Memory B cell (primary cell): Measurements from ENCODE around the gene LTB4R.
"Not testable (repeated sequence)": the region's sequence is repeated elsewhere in the genome, so short reads cannot be mapped to it uniquely, and the experiment has no call there.

Experiments used
- ATAC-seq: fragments of 150-1000 bp; cut with Tn5 transposase; 2 replicates; pipeline ENCODE4 v1.10.0; 2021; ENCODE audit warnings: low read depth, mild to moderate bottlenecking, moderate library complexity
- DNase-seq, 2 donors: peaks; one replicate each; pipeline ENCODE4 v3.0.0; 2022; ENCODE audit warnings: low spot score in 2 of 2
- H3K27ac Mint-ChIP-seq: one replicate; pipeline ENCODE4 v1.8.0; 2022; ENCODE audit warnings: mild to moderate bottlenecking, moderate library complexity, mixed read lengths
- H3K27me3 Mint-ChIP-seq: one replicate; pipeline ENCODE4 v1.8.0; 2022; ENCODE audit warnings: mixed read lengths
- H3K36me3 Mint-ChIP-seq: one replicate; pipeline ENCODE4 v1.8.0; 2022; ENCODE audit warnings: mild to moderate bottlenecking, mixed read lengths
- H3K4me1 Mint-ChIP-seq: one replicate; pipeline ENCODE4 v1.8.0; 2022; ENCODE audit warnings: mixed read lengths
- H3K4me3 Mint-ChIP-seq: one replicate; pipeline ENCODE4 v1.8.0; 2022; ENCODE audit warnings: mild to moderate bottlenecking, moderate library complexity, mixed read lengths
- H3K9me3 Mint-ChIP-seq: one replicate; pipeline ENCODE4 v1.8.0; 2022; ENCODE audit warnings: mixed read lengths

LTB4R gene

DNA sequence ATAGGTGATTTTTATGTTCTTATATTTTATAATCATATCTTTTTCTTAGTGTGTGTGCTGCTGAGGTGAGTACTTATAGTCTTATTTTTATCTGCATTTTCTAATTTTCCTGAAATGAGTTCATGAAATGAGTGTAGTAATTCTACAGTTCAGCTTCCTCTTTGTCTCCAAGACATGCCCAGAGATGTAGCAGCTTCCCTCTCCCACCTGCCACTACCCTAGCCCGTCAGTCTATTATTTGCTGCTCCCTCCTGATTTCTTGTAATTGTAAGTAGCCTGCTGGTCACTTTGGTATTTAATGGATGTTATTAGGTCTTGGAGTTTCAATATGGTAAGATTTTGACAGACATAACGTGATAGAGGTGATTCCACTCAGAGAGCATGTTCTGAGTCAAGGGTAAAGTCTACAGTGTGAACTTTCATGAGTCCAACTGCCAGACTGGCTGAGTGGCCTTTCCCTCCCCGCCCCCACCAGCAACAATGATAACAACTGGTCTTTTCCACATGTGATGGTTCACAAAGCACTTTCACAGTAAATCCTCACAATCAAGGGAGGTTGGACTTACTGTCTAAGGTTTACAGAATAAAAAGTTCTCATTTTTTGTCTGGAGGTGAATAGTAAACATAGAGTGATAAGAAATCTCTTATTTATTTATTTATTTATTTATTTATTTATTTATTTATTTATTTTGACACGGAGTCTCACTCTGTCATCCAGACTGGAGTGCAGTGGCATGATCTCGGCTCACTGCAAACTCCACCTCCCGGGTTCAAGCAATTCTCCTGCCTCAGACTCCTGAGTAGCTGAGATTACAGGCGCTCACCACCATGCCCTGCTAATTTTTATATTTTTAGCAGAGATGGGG lies 32.7 kb downstream of the LTB4R start:
- peaks cover 12% of the 10 kb centered on the region for H3K27me3 Mint-ChIP-seq
- ATAC-seq (no peak), DNase-seq (no peak)
- H3K36me3 Mint-ChIP-seq, result no peaks in the 10 kb centered on the region
- no peak overlapping the region for H3K4me3 Mint-ChIP-seq
- H3K9me3 Mint-ChIP-seq, result no peaks in the 10 kb centered on the region
- H3K27ac Mint-ChIP-seq, result no peak overlapping the region
- peaks cover 5% of the 10 kb centered on the region for H3K4me1 Mint-ChIP-seq

DNA sequence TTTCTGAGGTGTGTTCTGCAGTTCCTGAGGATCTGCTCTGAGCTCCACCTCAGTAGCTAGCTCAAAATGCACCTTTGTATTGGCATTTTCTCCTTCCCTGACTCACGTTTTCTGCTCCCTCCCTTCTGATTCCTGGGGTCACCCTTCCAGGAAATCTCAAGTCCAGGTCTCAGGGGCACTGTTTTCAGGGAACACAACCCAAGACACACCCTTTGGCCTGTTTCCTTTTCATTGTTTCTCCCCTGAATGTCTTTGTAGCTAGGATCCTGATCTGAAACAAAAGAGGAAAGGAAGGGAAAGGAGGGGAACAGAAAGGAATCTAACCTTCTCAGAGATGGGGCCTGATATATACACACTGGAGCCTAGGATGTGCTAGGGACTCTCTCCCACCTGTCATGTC lies 35.8 kb downstream of the LTB4R start:
- peaks cover 2% of the 10 kb centered on the region for H3K36me3 Mint-ChIP-seq
- ATAC-seq, result no peak
- H3K27me3 Mint-ChIP-seq, result peaks cover 25% of the 10 kb centered on the region

DNA sequence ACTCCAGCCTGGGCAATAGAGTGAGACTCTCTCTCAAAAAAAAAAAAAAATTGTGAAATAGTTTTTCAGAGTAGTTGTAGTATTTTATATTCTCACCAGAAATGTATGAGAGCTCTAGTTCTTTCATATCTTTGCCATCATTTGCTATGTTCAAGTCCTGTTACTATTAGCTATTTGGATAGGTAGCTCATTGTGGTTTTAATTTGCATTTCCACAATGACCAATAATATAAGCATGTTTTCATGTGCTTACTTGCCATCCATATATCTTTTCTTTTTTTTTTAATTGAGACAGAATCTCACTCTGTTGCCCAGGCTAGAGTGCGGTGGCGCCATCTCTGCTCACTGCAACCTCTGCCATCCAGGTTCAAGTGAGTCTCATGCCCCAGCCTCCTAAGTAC lies 36.9 kb downstream of the LTB4R start:
- H3K9me3 Mint-ChIP-seq, result no peaks in the 10 kb centered on the region

More for the DNA sequence above, 35.8 kb downstream of the LTB4R start:
- H3K27ac Mint-ChIP-seq, result no peak overlapping the region
- no peak for DNase-seq
- H3K9me3 Mint-ChIP-seq, result no peaks in the 10 kb centered on the region
- no peaks in the 10 kb centered on the region for H3K4me1 Mint-ChIP-seq
- no peak overlapping the region for H3K4me3 Mint-ChIP-seq

DNA sequence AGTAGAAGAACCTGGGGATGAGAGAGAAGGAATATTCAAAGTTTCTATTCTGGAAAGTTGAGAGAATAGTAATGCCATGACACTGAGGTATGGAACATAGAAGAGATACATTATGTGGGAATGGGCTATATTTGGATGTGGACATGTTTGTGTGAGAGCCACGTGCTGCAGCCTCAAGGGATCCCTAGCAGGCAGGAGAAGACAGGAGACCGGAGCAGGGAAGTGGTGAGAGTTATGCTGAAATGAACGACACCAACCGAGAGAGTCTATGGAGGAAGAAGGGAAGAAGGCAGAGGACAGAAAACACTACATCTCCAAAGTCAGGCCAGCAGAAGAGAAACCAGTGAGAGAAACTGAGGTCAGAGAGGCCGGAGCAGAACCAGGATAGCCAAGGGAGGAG lies 38.4 kb downstream of the LTB4R start:
- Mint-ChIP-seq H3K36me3 (peaks cover 2% of the 10 kb centered on the region), H3K4me1 (peaks cover 5% of the 10 kb centered on the region), H3K27ac (no peak overlapping the region), H3K9me3 (no peaks in the 10 kb centered on the region), H3K4me3 (no peak overlapping the region), H3K27me3 (peaks cover 31% of the 10 kb centered on the region)
- ATAC-seq (no peak), DNase-seq (no peak)

More for the DNA sequence above, 36.9 kb downstream of the LTB4R start:
- no peak overlapping the region for H3K27ac Mint-ChIP-seq
- H3K4me1 Mint-ChIP-seq, result no peaks in the 10 kb centered on the region
- no peak overlapping the region for H3K4me3 Mint-ChIP-seq
- ATAC-seq, result no peak
- peaks cover 27% of the 10 kb centered on the region for H3K27me3 Mint-ChIP-seq
- DNase-seq, result no peak
- peaks cover 2% of the 10 kb centered on the region for H3K36me3 Mint-ChIP-seq

DNA sequence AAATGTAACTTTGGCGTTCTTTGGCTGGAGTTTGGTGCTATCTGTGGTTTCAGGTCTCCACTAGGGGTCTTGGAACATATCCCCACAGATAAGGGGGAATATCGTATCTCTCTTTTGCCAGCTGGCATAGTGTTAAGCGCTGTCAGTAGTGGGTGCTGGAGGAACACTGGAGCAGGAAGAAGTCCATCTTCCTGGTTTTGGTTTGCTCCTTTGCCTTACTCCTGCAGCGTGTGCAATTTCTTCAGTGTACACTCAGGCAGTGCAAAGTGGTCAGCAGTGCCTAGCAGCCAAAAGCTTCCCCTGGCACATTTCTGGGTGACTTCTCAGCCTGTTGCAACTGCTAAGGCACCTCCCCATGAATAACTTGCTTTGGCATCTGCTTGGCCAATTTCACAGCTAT lies 40.2 kb downstream of the LTB4R start:
- no peak for ATAC-seq
- DNase-seq, result no peak
- H3K27me3 Mint-ChIP-seq, result peaks cover 26% of the 10 kb centered on the region

DNA sequence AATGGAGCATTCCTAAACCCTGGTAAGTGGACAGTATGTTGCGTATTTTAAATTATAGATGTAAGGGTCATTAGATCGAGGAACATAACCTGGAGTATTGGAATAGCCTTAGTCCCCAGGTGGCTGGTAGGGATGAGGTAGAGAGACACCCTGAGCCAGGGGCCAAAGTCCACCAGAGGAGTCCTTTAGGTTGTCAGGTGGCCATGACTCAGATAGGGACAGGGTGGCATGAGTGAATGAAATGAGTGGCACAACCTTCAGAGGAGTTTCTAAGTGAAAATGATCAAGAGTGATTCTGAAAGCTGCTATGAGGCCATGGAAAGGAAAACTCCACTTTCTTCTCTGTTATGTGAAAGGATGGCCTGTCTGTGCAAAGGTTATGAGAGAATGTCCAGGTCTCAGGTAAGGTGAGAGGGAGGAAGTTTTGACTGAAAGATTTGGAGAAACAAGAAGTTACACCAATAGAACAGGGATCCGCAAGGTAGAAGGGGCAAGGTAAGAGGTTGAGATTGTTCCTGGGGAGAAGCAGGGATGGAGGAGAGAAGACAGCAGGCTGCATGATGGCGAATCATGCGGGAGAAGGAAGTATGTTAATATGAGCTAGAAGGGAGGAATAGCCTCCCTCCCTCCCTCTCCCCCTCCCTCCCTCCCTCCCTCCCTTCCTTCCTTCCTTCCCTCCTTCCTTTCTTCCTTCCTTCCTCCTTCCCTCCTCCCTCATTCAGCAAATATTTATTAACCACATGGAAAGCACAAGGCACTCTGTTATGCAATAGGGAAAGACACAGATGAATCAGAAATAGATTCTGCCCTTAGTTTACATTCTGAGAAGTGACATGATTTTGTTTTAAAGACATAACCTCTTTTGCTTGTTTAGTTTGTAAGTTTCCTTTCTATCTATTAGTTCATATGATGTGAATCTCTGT lies 42.5 kb downstream of the LTB4R start:
- Mint-ChIP-seq H3K27me3 (peaks cover 25% of the 10 kb centered on the region), H3K36me3 (peaks cover 2% of the 10 kb centered on the region), H3K27ac (no peak overlapping the region), H3K4me1 (peaks cover 5% of the 10 kb centered on the region), H3K4me3 (no peak overlapping the region), H3K9me3 (no peaks in the 10 kb centered on the region)
- DNase-seq (no peak), ATAC-seq (no peak)

More for the DNA sequence above, 40.2 kb downstream of the LTB4R start:
- H3K4me3 Mint-ChIP-seq, result no peak overlapping the region
- no peak overlapping the region for H3K27ac Mint-ChIP-seq
- no peaks in the 10 kb centered on the region for H3K9me3 Mint-ChIP-seq
- H3K36me3 Mint-ChIP-seq, result peaks cover 2% of the 10 kb centered on the region
- H3K4me1 Mint-ChIP-seq, result peaks cover 5% of the 10 kb centered on the region

DNA sequence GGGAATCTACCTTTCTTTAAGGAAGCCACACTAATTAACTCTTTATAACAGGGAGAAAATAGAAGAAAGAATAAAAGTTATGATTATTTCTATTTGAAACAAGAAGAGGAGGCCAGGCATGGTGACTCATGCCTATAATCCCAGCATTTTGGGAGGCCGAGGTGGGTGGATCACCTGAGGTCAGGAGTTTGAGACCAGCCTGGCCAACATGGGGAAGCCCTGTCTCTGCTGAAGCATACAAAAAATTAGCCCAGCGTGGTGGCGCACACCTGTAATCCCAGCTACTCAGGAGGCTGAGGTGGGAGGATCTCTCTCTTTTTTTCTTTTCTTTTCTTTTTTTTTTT lies 43.2 kb downstream of the LTB4R start:
- ATAC-seq, H3K4me3 Mint-ChIP-seq, DNase-seq, H3K9me3 Mint-ChIP-seq, H3K36me3 Mint-ChIP-seq, H3K27ac Mint-ChIP-seq, H3K4me1 Mint-ChIP-seq: not testable (repeated sequence)
- peaks cover 23% of the 10 kb centered on the region for H3K27me3 Mint-ChIP-seq

DNA sequence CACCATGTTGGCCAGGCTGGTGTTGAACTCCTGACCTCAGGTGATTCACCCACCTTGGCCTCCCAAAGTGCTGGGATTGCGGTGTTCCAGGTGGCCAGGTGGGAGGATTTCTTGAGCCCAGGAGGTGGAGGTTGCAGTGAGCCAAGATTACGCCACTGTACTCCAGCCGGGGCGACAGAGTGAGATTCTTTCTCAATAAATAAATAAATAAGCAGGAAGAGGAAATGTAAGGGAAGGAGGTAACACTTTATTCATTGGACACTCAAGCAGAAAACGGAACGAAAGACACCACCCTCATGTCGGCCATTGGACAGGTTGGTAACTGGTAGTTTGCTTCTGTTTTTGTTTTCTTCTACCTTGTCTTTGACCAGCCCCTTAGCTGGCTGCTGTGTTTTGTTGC lies 43.7 kb downstream of the LTB4R start:
- no peak for ATAC-seq
- no peaks in the 10 kb centered on the region for H3K9me3 Mint-ChIP-seq
- DNase-seq, result no peak
- H3K36me3 Mint-ChIP-seq, result no peaks in the 10 kb centered on the region
- no peak overlapping the region for H3K27ac Mint-ChIP-seq
- H3K4me3 Mint-ChIP-seq, result no peak overlapping the region
- H3K27me3 Mint-ChIP-seq, result peaks cover 18% of the 10 kb centered on the region
- peaks cover 5% of the 10 kb centered on the region for H3K4me1 Mint-ChIP-seq

DNA sequence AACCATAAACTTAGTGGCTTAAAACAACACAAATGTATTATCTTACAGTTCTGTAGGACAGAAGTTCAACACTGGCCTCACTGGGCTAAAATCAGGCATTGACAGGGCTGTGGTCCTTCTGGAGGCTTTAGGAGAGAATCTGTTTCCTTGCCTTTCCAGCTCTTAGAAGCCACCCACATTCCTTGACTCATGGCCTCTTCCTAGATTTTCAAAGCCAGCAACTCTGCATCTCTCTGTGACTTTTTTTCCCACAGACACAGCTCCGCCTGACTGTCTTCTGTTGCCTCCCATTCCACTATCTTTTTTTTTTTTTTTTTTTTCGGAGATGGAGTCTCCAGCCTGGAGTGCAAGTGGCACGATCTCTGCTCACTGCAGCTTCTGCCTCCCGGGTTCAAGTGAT lies 44.9 kb downstream of the LTB4R start:
- no peak overlapping the region for H3K27ac Mint-ChIP-seq
- H3K27me3 Mint-ChIP-seq, result peaks cover 14% of the 10 kb centered on the region
- peaks cover 5% of the 10 kb centered on the region for H3K4me1 Mint-ChIP-seq
- DNase-seq (no peak), ATAC-seq (no peak)
- no peaks in the 10 kb centered on the region for H3K9me3 Mint-ChIP-seq
- no peak overlapping the region for H3K4me3 Mint-ChIP-seq
- no peaks in the 10 kb centered on the region for H3K36me3 Mint-ChIP-seq

DNA sequence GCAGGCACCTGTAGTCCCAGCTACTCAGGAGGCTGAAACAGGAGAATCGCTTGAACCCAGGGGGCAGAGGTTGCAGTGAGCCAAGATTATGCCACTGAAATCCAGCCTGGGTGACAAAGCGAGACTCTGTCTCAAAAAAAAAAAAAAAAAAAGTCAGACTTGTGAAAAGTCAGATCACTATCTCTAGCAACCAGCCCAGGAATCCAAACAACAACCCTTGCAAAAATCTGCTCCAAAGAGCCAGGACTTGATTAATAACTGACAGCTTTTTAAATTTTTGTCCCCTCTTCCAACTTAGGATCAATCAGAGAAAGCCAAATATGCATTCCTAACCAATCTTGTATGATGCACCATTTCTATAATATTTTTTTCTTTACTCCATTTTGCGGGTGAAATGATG lies 49.0 kb downstream of the LTB4R start:
- H3K27ac Mint-ChIP-seq, result no peak overlapping the region
- no peak overlapping the region for H3K4me3 Mint-ChIP-seq
- ATAC-seq (no peak), DNase-seq (no peak)
- no peaks in the 10 kb centered on the region for H3K36me3 Mint-ChIP-seq
- H3K4me1 Mint-ChIP-seq, result peaks cover 3% of the 10 kb centered on the region
- H3K9me3 Mint-ChIP-seq, result no peaks in the 10 kb centered on the region
- peaks cover 9% of the 10 kb centered on the region for H3K27me3 Mint-ChIP-seq

DNA sequence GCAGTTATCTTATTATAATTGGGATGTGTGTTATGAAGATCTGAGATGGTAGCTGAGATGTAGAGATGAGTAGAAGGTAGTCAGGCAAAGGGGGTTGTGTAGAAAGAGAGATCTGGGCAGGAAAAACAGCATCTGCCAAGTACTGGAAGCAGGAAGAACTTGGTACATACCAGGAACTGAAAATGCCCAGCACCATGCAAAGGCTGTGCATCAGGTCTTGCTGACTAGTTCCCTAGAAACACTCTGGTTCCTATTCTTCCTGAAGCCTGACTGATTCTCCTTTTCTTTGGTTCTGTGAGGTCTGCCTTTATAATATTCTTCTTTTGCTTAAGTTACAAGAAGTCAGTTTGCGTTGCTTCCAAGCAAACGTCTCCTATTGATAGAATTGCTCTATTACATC lies 50.0 kb downstream of the LTB4R start:
- Mint-ChIP-seq H3K27me3 (peaks cover 9% of the 10 kb centered on the region), H3K36me3 (no peaks in the 10 kb centered on the region), H3K9me3 (no peaks in the 10 kb centered on the region), H3K27ac (no peak overlapping the region), H3K4me1 (peaks cover 8% of the 10 kb centered on the region), H3K4me3 (no peak overlapping the region)
- DNase-seq (no peak), ATAC-seq (no peak)

DNA sequence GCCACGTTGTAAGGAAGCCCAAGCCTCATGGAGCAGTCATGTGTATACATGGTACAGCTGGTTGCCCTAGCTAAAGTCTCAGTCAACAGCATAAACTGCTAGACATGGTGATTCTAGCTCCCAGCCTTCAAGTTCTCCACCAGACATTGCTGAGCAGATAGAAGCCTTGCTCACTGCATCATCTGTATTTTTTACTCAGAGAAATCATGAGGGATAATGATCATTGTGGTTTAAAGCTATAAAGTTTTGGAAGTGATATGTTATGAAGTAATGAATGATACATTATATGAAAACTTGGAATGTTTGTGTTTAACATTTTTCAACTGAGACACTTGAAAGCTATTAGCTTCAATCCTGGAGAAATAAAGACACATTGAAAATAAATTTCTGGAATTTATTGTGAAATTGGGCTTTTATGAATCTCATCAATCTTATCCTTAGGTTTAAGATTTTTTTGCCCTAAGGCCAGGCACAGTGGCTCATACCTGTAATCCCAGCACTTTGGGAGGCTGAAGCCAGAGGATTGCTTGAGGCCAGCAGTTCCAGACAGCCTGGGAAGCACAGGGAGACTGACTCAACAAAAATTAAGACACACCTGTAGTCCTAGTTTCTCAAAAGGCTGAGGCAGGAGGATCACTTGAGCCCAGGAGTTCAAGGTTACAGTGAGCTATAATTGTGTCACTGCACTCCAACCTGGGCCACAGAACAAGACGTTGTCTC lies 51.1 kb downstream of the LTB4R start:
- H3K4me1 Mint-ChIP-seq, result peaks cover 16% of the 10 kb centered on the region
- no peaks in the 10 kb centered on the region for H3K36me3 Mint-ChIP-seq
- H3K9me3 Mint-ChIP-seq, result no peaks in the 10 kb centered on the region
- ATAC-seq (no peak), DNase-seq (no peak)
- H3K4me3 Mint-ChIP-seq, result no peak overlapping the region
- peaks cover 10% of the 10 kb centered on the region for H3K27me3 Mint-ChIP-seq
- H3K27ac Mint-ChIP-seq, result no peak overlapping the region

DNA sequence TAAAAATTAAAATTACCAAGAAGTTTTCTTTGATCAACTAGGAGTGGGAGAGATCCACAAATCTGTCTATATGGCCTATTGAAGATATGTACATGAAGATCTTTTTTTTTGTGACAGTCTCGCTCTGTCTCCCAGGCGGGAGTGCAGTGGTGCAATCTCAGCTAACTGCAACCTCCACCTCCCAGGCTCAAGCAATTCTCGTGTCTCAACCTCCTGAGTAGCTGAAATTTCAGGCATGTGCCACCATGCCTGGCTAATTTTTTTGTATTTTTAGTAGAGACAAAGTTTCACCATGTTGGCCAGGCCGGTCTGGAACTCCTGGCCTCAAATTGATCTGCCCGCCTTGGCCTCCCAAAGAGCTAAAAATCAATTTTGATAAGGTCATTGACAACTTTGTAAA lies 52.1 kb downstream of the LTB4R start:
- Mint-ChIP-seq H3K36me3 (no peaks in the 10 kb centered on the region), H3K27me3 (peaks cover 15% of the 10 kb centered on the region), H3K9me3 (no peaks in the 10 kb centered on the region), H3K4me3 (no peak overlapping the region), H3K4me1 (peaks cover 26% of the 10 kb centered on the region), H3K27ac (no peak overlapping the region)
- ATAC-seq, result no peak
- DNase-seq, result no peak

DNA sequence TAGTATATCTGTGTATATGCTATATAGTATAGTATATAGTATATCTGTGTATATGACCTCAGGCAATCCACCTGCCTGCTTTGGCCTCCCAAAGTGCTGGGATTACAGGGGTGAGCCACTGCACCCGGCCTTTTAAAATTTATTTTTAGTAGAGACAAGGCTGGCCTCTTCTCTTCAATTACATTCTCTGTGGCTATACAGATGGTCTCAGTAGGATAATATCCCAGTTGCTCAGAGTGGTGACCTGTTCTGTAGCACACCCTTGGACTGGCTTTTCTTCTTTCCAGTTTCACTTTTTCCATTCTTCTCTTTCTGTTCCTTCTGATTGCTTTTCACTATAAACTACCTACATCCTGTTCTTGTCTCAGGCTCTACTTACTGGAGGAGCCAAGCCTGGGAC lies 53.5 kb downstream of the LTB4R start:
- DNase-seq (no peak), ATAC-seq (no peak)
- H3K27me3 Mint-ChIP-seq, result peaks cover 15% of the 10 kb centered on the region
- no peaks in the 10 kb centered on the region for H3K9me3 Mint-ChIP-seq
- H3K36me3 Mint-ChIP-seq, result no peaks in the 10 kb centered on the region
- no peak overlapping the region for H3K4me3 Mint-ChIP-seq
- H3K27ac Mint-ChIP-seq, result no peak overlapping the region
- peaks cover 29% of the 10 kb centered on the region for H3K4me1 Mint-ChIP-seq
